Motor neuron (in vitro differentiated cells): Measurements from ENCODE around the gene ACTR10. TPM values are rescaled to one million over a fixed set of nuclear protein-coding genes. Genes with fewer than 3 reads are reported as not detected.
"Not testable (repeated sequence)": the region's sequence is repeated elsewhere in the genome, so short reads cannot be mapped to it uniquely, and the experiment has no call there.

Experiments
- ATAC-seq, 8 experiments: fragments of 200-7000 bp; cut with Tn5 transposase; replicated peaks in 6 of 8; 2 replicates each; pipeline ENCODE4 v1.8.0; 2021; ENCODE audit warnings: mild to moderate bottlenecking in 8 of 8, moderate library complexity in 8 of 8
- H3K27ac ChIP-seq, 2 donors: fragments of 250-450 bp; sonication (Bioruptor Pico); 2 replicates each; pipeline ENCODE4 v1.9.0; 2021; ENCODE audit warnings: antibody characterized with exemption in 2 of 2, mild to moderate bottlenecking in 2 of 2, moderate library complexity in 1 of 2
- H3K4me1 ChIP-seq, 2 donors: fragments of 250-450 bp; sonication (Bioruptor Pico); replicated peaks in 1 of 2; 2 replicates each; pipeline ENCODE4 v1.6.1; 2021; ENCODE audit warnings: antibody characterized with exemption in 2 of 2, mild to moderate bottlenecking in 2 of 2, moderate library complexity in 1 of 2
- H3K4me3 ChIP-seq, 5 donors: fragments of 250-450 bp; sonication (Bioruptor Pico); 2 replicates each; pipeline ENCODE4 v1.9.0; 2021; ENCODE audit warnings: antibody characterized with exemption in 5 of 5, mild to moderate bottlenecking in 5 of 5, moderate library complexity in 4 of 5
- WGBS, 10 experiments: fragments of 450-650 bp; shearing (Covaris generic); methylation state at CpG; one replicate each; pipeline ENCODE4 v1.0.0; 2022; 5-methylcytosine and 5-hydroxymethylcytosine counted together
- in situ Hi-C, 9 experiments: fragments of 400-800 bp; cut with MboI; loops; one replicate each; pipeline ENCODE4 v1.15.0; 2021; ENCODE audit warnings: low sequenced_read_pairs in 9 of 9, low pct_unique_long_range_greater_than_20kb in 2 of 9; ENCODE audit not compliant: unreplicated experiment in 9 of 9
- total RNA-seq, 8 experiments: library from RNA; unstranded; fragments of 300-600 nt; gene quantifications; 2 replicates each; pipeline versions ENCODE4 v1.2.3 to v1.2.4, GENCODE V29; 2022

The ACTR10 gene
- total RNA-seq, 8 experiments from 2014 or later = 70.6 to 123 (median 84.5) TPM

DNA sequence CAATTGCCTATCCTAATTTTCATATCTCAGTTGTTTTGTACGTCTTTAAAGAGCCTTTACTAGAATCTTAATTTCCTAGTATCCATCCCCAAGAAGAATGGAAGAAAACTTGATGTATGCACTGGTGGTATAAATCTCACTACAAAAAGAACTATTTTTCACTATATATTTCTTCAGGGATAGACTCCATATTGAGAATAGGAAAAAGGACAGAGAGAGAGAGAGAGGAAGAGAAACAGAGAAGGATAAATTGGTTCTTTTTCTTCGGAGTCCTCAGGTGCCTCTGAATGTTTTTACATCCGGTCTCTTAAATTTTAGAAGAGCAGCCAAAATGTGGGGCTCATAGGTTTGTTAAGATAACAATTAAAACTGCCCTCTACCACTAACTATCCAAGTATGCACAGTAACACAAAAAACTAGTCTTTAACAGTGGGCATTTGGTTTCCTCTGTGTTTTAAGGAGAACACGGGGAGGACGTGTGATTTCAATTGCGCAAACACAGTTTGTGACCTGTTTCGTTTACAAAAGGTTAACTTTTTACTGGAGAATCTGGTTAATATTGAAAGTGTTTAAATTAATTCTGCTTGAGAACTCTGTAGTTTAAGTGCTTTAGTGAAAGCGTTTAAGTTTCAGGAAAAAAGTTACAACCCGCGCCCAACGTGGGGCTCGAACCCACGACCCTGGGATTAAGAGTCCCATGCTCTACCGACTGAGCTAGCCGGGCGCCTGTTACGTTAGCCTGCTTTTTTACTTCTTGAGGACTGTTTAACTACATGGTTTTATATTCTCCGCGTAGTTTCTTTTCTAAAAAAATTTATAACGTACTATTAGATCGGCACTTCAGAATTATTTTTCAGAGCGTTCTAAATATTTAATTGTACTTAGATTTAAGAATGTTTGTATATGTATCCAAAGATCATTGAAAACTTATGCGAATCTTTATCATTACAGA lies 39.6 kb downstream of the ACTR10 start:
- ATAC-seq = peak; percentile 6 to 45 (median 14)
- in situ Hi-C loops = no loop called here
- 2 to 31% (median 14%) methylated on average over 10 to 23 of the region's 23 CpGs for WGBS, 10 experiments
- Histone ChIP-seq H3K4me1 (peaks cover 0 to 4% of the 10 kb centered on the region in 2 donors), H3K27ac (no peak overlapping the region), H3K4me3 (peak overlapping the region; percentile 32 to 57 (median 45))

DNA sequence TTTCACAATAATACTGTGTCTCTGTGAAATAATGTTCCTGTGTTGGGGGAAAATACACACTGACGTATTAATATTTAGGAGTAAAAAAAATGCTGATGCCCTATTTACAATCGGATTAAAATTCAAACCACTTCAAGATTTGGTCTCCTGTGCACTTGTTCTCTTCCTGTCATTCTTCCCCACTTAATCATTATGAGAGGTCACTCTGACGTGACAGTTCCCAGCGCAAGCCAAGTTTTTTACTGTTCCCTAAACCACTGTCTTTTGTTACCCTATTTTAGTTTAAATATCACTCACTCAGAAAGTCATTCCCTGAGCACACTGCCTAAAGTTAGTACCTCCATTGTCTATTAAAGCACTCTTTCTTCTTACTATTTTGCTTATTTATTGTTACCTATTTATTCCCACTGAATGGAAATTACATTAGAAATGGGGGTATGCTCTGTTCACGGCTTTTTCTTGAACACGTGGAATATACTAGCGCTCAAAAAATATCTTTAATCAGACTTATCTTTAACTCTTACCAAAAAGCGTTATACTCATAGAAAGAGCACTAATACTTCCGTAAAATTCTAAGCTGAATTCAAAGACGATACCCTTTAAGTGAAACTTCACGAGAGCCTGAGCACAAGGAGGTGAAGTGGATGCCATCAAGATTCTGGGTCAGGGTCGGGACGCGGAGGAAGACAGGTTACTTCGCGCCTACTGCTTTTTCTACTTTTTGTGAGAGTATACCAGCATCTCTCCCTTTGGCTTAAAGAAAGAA lies 44.0 kb downstream of the ACTR10 start:
- peak; percentile 11 to 50 (median 36) for ATAC-seq
- Histone ChIP-seq H3K4me1 (peaks cover 3 to 18% of the 10 kb centered on the region in 2 donors), H3K4me3 (peak overlapping the region; percentile 74 to 99 (median 82)), H3K27ac (peak overlapping the region; percentile 1 to 38)
- 0 to 16% (median 7%) methylated on average over 7 to 16 of the region's 16 CpGs for WGBS, 10 experiments
- in situ Hi-C loops = no loop called here

DNA sequence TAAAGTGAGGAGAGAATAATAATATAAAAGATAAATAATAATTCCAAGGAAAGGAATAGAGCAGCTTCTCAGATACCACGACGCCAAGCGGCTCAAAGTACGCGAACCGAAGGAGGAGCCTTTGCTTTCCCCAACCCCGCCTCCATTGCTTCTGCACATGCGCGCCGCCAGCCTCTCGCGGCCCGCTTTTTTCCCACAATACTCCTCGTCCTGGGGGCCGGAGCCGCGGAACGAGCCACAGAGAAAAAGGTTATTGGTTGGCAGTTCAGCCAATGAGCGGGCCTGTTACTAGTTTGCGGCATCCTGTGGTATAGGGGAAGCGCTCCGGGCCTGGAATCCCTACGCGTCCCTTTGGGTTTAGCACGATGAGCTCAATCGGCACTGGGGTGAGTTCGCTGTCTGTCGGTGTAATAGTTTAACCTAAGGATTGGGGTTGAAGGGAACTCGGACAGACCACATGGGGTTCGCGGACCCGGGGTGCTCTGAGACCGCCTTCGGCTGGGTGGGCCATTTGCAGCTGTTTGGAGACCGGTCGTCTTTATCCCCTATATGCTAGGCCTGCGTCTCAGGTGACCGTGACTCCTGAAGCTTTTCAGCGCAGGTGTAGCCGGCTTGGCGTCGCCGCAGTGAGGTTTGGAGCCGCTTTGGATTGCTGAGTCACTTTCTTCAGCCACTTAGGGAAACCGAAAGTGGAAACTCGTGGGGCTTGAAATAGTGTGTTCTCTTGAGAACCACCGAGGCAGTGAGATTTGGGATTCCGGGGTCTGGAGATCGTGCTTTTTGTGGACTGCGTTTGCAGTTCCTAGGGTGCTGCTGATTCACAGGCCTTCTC lies 44.8 kb downstream of the ACTR10 start, which contains the start of gene PSMA3:
PSMA3 (plus strand) TSS at position 288 of the 832 bp plus-strand sequence; CDS start at position 366, 78 bp downstream.
- in situ Hi-C loops = no loop called here
- ATAC-seq = peak; percentile 89 to 99 (median 97)
- 0 to 2% (median 0%) methylated on average over 2 to 31 of the region's 50 CpGs; no CpG with 5 or more reads in 1 of the 10 experiments for WGBS, 10 experiments

DNA sequence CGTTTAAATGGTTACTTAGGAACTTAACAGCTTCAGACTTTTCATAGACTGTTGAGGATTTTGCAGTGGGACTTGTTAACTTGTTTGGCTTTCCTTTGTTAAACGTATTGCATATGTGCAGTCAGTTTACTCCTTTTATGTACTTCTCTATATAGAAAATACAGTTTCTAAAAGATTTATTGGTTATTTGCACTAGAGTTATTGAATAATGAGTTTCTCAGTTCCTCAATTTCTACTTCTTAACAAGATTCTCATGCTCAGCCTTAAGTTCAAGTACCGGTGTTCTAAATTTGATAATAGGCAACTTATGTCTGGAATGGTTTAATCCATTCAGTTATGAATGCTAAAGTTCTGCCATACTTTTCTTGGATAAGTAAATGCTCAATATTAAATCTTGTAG lies 45.6 kb downstream of the ACTR10 start:
- peak overlapping the region; percentile 74 to 99 (median 82) for H3K4me3 ChIP-seq
- H3K27ac ChIP-seq = peak overlapping the region; percentile 91
- H3K4me1 ChIP-seq = peaks cover 3 to 18% of the 10 kb centered on the region in 2 donors
- no peak for ATAC-seq
- in situ Hi-C loops = no loop called here
- WGBS, 10 experiments = 0 to 20% (median 3%) methylated on average over 1 to 3 of the region's 3 CpGs; no CpG with 5 or more reads in 1 of the 10 experiments

More for the DNA sequence above, 44.8 kb downstream of the ACTR10 start, which contains the start of gene PSMA3:
- H3K4me3 ChIP-seq = peak within 1 kb of the TSS; percentile 74 to 99 (median 82)
- H3K4me1 ChIP-seq = peaks cover 3 to 18% of the 10 kb centered on the region in 2 donors
- H3K27ac ChIP-seq = peak within 1 kb of the TSS; percentile 91

DNA sequence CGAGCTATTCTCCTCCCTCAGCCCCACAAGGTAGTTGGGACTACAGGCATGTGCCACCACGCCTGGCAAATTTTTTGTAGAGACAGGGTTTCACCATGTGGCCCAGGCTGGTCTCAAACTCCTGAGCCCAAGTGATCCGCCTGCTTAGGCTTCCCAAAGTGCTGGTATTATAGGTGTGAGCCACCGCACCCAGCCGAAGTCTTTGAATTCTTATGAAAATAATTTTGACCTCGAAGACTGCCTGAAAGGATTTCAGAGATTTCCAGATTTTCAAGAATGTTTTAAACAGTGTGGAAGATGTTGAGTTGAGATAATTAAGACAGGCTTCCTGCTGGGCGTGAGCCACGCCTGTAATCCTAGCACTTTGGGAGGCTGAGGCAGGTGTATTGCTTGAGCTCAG lies 49.7 kb downstream of the ACTR10 start:
- 93 to 100% (median 100%) methylated on average over 1 to 8 of the region's 8 CpGs; no CpG with 5 or more reads in 2 of the 10 experiments for WGBS, 10 experiments
- Histone ChIP-seq H3K27ac (no peak overlapping the region), H3K4me3 (no peak overlapping the region), H3K4me1 (peaks cover 3 to 14% of the 10 kb centered on the region in 2 donors)
- no peak for ATAC-seq
- in situ Hi-C loops = no loop called here

DNA sequence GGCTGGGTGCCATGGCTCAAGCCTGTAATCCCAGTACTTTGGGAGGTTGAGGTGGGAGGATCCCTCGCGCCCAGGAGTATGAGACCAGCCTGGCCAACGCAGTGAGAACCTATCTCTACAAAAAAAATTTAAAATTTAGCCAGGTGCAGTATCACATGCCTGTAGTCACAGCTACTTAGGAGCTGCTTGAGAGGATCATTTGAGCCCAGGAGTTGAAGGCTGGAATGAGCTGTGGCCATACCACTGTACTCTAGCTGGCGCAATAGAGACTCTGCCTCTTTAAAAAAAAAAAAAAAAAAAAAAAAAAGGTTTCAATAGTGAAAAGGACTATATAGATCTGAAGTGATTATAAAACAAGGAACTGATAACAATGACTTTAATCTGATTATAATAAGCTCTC lies 58.2 kb downstream of the ACTR10 start:
- Histone ChIP-seq H3K4me3 (no peak overlapping the region), H3K4me1 (no peaks in the 10 kb centered on the region), H3K27ac (no peak overlapping the region)
- in situ Hi-C loops = no loop called here
- peak in 1 of 8 experiments; percentile 45 for ATAC-seq
- WGBS, 10 experiments = 90 to 100% (median 100%) methylated on average over 1 to 4 of the region's 4 CpGs; no CpG with 5 or more reads in 2 of the 10 experiments

DNA sequence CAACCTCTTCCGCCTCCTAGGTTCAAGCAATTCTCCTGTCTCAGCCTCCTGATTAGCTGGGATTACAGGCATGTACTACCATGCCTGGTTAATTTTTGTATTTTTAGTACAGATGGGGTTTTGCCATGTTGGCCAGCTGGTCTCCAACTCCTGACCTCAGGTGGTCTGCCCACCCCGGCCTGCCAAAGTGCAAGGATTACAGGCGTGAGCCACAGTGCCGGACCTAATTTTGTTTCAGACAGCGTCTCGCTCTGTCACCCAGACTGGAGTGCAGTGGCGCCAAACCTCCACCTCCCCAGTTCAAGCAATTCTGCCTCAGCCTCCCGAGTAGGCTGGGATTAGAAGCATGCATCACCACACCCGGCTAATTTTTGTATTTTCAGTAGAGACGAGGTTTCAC lies 62.1 kb downstream of the ACTR10 start:
- in situ Hi-C loops, H3K4me1 ChIP-seq, H3K4me3 ChIP-seq, H3K27ac ChIP-seq, ATAC-seq: not testable (repeated sequence)
- 95 to 100% (median 100%) methylated on average over 1 to 6 of the region's 10 CpGs; no CpG with 5 or more reads in 2 of the 10 experiments for WGBS, 10 experiments

DNA sequence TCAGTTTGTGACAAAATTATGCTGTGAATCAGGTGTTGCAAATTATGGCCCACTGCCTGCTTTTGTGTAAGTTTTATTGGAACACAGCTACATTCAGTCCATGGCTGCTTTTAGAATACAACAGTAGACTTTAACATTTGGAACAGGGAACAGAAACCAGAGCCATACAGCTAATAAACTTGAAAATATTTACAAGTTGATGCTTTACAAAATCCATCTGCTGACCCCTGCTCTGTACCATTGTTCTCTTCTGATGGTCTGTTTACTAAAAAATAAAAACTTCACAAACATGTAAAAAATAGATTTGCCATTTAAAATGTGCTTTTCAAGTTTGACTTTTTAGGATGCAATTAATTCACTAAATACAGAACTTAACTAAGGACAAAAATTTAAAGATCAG lies 65.5 kb downstream of the ACTR10 start:
- H3K27ac ChIP-seq = no peak overlapping the region
- no peak overlapping the region for H3K4me3 ChIP-seq
- in situ Hi-C loops = no loop called here
- no peak for ATAC-seq
- H3K4me1 ChIP-seq = no peaks in the 10 kb centered on the region

DNA sequence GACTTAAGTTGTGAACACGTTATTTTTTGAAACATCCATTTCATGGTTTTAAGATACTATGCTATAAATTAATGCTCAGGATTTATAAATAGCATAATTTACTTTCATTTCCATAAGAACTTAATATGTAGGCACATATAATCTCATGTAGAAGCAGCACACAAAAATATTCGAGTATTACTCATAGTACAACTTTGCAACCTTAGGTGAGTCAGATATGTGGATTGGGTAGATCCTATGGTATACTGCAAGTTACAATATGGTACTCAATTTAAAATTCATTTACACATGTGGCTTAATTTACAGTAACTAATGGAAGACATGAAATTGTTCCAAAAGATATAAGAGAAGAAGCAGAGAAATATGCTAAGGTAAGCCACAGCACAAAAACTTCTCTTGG lies 70.7 kb downstream of the ACTR10 start:
- in situ Hi-C loops = no loop called here
- H3K4me1 ChIP-seq = no peaks in the 10 kb centered on the region
- no peak overlapping the region for H3K27ac ChIP-seq
- peak in 1 of 8 experiments; percentile 16 for ATAC-seq
- no peak overlapping the region for H3K4me3 ChIP-seq
- WGBS, 10 experiments = 55 to 100% (median 89%) methylated on average over 1 to 2 of the region's 2 CpGs

DNA sequence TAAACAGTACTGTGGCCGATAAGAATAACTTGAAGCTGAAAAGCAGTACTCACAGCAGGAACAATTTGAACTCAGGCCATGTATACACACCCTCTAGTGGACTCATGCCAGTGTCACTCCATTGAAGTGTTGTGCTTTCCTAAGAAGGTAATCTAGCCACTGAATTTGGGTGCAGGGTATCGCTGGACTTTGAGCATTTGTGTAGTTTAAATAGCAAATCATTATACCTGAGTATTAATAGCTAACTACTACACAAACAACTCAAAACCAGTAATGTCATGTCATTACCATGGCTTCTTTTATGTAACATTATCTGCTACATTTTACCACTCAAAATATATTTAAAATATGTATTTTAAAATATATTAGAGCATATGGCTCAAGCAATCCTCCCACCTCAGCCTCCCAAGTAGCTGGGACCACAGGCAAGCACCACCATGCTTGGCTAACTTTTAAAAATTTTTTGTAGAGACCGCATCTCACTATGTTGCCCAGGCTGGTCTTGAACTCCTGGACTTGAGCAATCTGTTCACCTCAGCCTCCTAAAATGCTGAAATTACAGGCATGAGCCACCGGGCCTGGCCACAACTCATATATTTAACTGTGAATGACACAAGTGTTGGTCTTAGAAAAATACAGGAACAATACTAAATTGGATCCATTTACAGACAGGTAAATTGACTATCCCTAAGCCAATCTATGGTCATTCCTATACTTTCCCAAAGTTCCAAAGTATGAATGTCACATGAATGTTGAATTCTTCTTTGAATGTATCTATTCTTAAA lies 72.8 kb downstream of the ACTR10 start:
- Histone ChIP-seq H3K4me1 (no peaks in the 10 kb centered on the region), H3K4me3 (no peak overlapping the region), H3K27ac (no peak overlapping the region)
- 63 to 100% (median 80%) methylated on average over 1 to 4 of the region's 4 CpGs; no CpG with 5 or more reads in 1 of the 10 experiments for WGBS, 10 experiments
- in situ Hi-C loops = no loop called here
- ATAC-seq = peak in 3 of 8 experiments; percentile 45 to 80 (median 69)

DNA sequence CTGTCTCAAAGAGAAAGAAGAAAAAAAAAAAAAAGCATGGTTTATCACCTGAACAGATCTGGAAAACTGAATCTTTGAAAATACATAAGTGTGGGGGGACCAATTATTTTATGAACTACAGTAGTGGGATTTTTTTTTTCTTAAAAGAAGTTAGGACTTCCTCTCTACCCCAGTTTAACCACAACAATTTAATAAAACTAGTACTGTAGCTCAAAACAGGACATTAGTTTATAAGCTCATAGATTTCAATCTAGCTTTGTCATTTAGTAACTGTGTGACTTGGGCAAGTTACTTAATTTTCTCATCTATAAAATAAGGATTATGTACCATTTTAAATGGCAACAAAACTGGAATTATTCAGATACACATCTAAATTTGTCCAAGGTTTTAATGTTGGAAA lies 74.9 kb downstream of the ACTR10 start:
- no peak for ATAC-seq
- Histone ChIP-seq H3K4me1 (no peaks in the 10 kb centered on the region), H3K4me3 (no peak overlapping the region), H3K27ac (no peak overlapping the region)
- in situ Hi-C loops = no loop called here
